OCI-LY1 (cell line): ENCODE measurements around the gene MED15.

Source experiments
- H2AFZ ChIP-seq: fragments of 200-600 bp; sonication (generic), shearing (Covaris generic); 2 replicates; pipeline ENCODE4 v1.6.0; 2014; ENCODE audit warnings: antibody characterized with exemption, mild to moderate bottlenecking, low read length
- H3F3A ChIP-seq: fragments of 200-600 bp; sonication (generic), shearing (Covaris generic); 2 replicates; pipeline ENCODE4 v1.6.0; 2014; ENCODE audit warnings: mild to moderate bottlenecking, antibody characterized with exemption, low read length, moderate library complexity; ENCODE audit not compliant: insufficient read depth
- H3K27ac ChIP-seq: fragments of 200-600 bp; sonication (generic); 2 replicates; pipeline ENCODE4 v1.5.1; 2014; ENCODE audit warnings: low read length, mixed run types, mild to moderate bottlenecking, low read depth; ENCODE audit not compliant: poor library complexity, severe bottlenecking
- H3K27me3 ChIP-seq: fragments of 200-600 bp; sonication (generic); 2 replicates; pipeline ENCODE4 v1.6.0; 2014; ENCODE audit warnings: antibody characterized with exemption, mild to moderate bottlenecking, low read length, moderate library complexity; ENCODE audit not compliant: insufficient read depth
- H3K36me3 ChIP-seq: fragments of 200-600 bp; sonication (generic); 2 replicates; pipeline ENCODE4 v1.6.1; 2014; ENCODE audit warnings: mild to moderate bottlenecking, antibody characterized with exemption, low read length, moderate library complexity, mixed read lengths; ENCODE audit not compliant: insufficient read depth
- H3K4me1 ChIP-seq: fragments of 200-600 bp; sonication (generic); 2 replicates; pipeline ENCODE4 v1.5.1; 2014; ENCODE audit warnings: mild to moderate bottlenecking, low read length, moderate library complexity; ENCODE audit not compliant: insufficient read depth, severe bottlenecking
- H3K4me2 ChIP-seq: fragments of 200-600 bp; sonication (generic), shearing (Covaris generic); 2 replicates; pipeline ENCODE4 v1.6.1; 2014; ENCODE audit warnings: low read length
- H3K4me3 ChIP-seq: fragments of 200-600 bp; sonication (generic); 2 replicates; pipeline ENCODE4 v1.5.1; 2014; ENCODE audit warnings: low read length, low read depth, mild to moderate bottlenecking, mixed read lengths; ENCODE audit not compliant: poor library complexity, severe bottlenecking
- H3K79me2 ChIP-seq: fragments of 200-600 bp; shearing (Covaris generic); 2 replicates; pipeline ENCODE4 v1.6.1; 2016; ENCODE audit warnings: mixed run types, low read length, mixed read lengths; ENCODE audit not compliant: insufficient read depth
- H3K9ac ChIP-seq: fragments of 200-600 bp; sonication (generic), shearing (Covaris generic); 2 replicates; pipeline ENCODE4 v1.6.1; 2014; ENCODE audit warnings: mild to moderate bottlenecking, low read length, mixed read lengths
- H3K9me2 ChIP-seq: fragments of 200-600 bp; sonication (generic), shearing (Covaris generic); 2 replicates; pipeline ENCODE4 v1.6.1; 2014; ENCODE audit warnings: low read depth, mild to moderate bottlenecking, low read length, mixed read lengths
- H3K9me3 ChIP-seq: fragments of 200-600 bp; shearing (Covaris generic); 2 replicates; pipeline ENCODE4 v1.6.1; 2014; ENCODE audit warnings: low read length, mixed read lengths
- H4K20me1 ChIP-seq: fragments of 200-600 bp; sonication (generic), shearing (Covaris generic); 2 replicates; pipeline ENCODE4 v1.6.0; 2016; ENCODE audit warnings: mild to moderate bottlenecking, low read length; ENCODE audit not compliant: insufficient read depth
- EZH2 ChIP-seq: fragments of 200-600 bp; sonication (generic), shearing (Covaris generic); IDR thresholded peaks from 2 replicates; pipeline ENCODE4 v1.8.0; 2017; ENCODE audit warnings: borderline replicate concordance, mixed run types, mild to moderate bottlenecking, antibody characterized with exemption, low read length, moderate library complexity, mixed read lengths
- TF ChIP-seq, protein P1 (sequence below): fragments of 200-600 bp; sonication (generic), shearing (Covaris generic); IDR thresholded peaks from 2 replicates; pipeline ENCODE4 v1.5.1; 2017; ENCODE audit warnings: mild to moderate bottlenecking, antibody characterized with exemption, low read length, moderate library complexity, mixed read lengths

Gene MED15

DNA sequence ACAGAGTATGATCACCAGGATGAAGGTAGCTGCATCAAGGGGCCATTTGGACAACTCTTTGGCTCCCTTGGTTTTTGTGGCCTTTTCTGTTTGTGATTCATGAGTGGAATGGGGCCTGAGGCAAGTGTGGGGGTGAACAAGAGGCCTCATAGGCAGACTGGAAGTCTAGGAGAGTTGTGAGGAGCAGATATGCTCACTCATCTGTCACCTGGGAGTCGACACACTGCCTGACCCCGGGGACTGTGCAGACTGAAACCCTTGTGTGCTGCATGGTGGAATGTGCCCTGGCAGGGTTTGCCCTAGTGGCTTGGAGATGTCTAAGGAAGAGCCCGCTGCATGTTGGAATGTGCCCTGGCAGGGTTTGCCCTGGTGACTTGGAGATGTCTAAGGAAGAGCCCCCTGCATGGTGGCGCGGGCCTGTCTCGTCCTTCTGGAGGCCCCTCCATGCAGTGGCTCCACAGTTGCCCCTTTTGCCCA lies 60.0 kb downstream of the MED15 start:
- H3K9ac ChIP-seq, result no peak overlapping the region
- no peak overlapping the region for H3K27ac ChIP-seq
- H3K9me2 ChIP-seq, result no peaks in the 10 kb centered on the region
- no peaks in the 10 kb centered on the region for H3K9me3 ChIP-seq
- H4K20me1 ChIP-seq, result no peaks in the 10 kb centered on the region
- H3K4me1 ChIP-seq, result peaks cover 3% of the 10 kb centered on the region
- peaks cover 73% of the 10 kb centered on the region for H3K36me3 ChIP-seq
- H3F3A ChIP-seq, result no peaks in the 10 kb centered on the region
- H3K4me3 ChIP-seq, result no peak overlapping the region
- no peaks in the 10 kb centered on the region for H3K79me2 ChIP-seq
- H3K4me2 ChIP-seq, result no peak overlapping the region
- no peaks in the 10 kb centered on the region for H3K27me3 ChIP-seq
- TF ChIP-seq EZH2, result no peak
- no peak overlapping the region for H2AFZ ChIP-seq

GRCh38 chr22:20567993-20568417 lies 60.6 kb downstream of the MED15 start:
- Histone ChIP-seq H3K9ac (no peak overlapping the region), H3K9me3 (no peaks in the 10 kb centered on the region), H3K4me2 (no peak overlapping the region), H3F3A (no peaks in the 10 kb centered on the region), H4K20me1 (no peaks in the 10 kb centered on the region), H3K9me2 (no peaks in the 10 kb centered on the region), H3K4me3 (no peak overlapping the region), H3K36me3 (peaks cover 76% of the 10 kb centered on the region), H3K27me3 (no peaks in the 10 kb centered on the region), H3K79me2 (no peaks in the 10 kb centered on the region), H3K4me1 (peaks cover 3% of the 10 kb centered on the region), H2AFZ (no peak overlapping the region), H3K27ac (no peak overlapping the region)
- no peak for TF ChIP-seq EZH2
- TF ChIP-seq, protein P1, sequence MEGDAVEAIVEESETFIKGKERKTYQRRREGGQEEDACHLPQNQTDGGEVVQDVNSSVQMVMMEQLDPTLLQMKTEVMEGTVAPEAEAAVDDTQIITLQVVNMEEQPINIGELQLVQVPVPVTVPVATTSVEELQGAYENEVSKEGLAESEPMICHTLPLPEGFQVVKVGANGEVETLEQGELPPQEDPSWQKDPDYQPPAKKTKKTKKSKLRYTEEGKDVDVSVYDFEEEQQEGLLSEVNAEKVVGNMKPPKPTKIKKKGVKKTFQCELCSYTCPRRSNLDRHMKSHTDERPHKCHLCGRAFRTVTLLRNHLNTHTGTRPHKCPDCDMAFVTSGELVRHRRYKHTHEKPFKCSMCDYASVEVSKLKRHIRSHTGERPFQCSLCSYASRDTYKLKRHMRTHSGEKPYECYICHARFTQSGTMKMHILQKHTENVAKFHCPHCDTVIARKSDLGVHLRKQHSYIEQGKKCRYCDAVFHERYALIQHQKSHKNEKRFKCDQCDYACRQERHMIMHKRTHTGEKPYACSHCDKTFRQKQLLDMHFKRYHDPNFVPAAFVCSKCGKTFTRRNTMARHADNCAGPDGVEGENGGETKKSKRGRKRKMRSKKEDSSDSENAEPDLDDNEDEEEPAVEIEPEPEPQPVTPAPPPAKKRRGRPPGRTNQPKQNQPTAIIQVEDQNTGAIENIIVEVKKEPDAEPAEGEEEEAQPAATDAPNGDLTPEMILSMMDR, result no peak

GRCh38 chr22:20568502-20569058 lies 61.2 kb downstream of the MED15 start:
- Histone ChIP-seq H3K36me3 (peaks cover 79% of the 10 kb centered on the region), H3K27ac (no peak overlapping the region), H3K9me2 (no peaks in the 10 kb centered on the region), H3K4me3 (no peak overlapping the region), H3K4me2 (no peak overlapping the region), H4K20me1 (no peaks in the 10 kb centered on the region), H3F3A (no peaks in the 10 kb centered on the region), H3K79me2 (no peaks in the 10 kb centered on the region), H3K9ac (no peak overlapping the region), H3K9me3 (no peaks in the 10 kb centered on the region), H2AFZ (no peak overlapping the region), H3K27me3 (no peaks in the 10 kb centered on the region), H3K4me1 (peaks cover 3% of the 10 kb centered on the region)
- no peak for TF ChIP-seq EZH2
- TF ChIP-seq, protein P1, result no peak
